Panc1 (cell line): ENCODE data around the gene ZNF407.

Experiments used
- POLR2AphosphoS5 ChIP-seq: IDR thresholded peaks from 2 replicates; pipeline ENCODE4 v1.6.1; 2012; ENCODE audit warnings: mild to moderate bottlenecking, low read depth, low read length, moderate library complexity
- REST ChIP-seq, 2 experiments: IDR thresholded peaks; 2 replicates each; pipeline ENCODE4 v1.6.1; 2011 to 2012; ENCODE audit warnings: low read depth in 2 of 2, control low read depth in 1 of 2, low read length in 1 of 2, mild to moderate bottlenecking in 1 of 2, moderate library complexity in 1 of 2; ENCODE audit not compliant: insufficient read depth in 1 of 2
- SIN3A ChIP-seq: IDR thresholded peaks from 2 replicates; pipeline ENCODE4 v1.6.1; 2012; ENCODE audit warnings: low read depth, mild to moderate bottlenecking, low read length, moderate library complexity, borderline replicate concordance; ENCODE audit not compliant: insufficient read depth
- TCF7L2 ChIP-seq: IDR thresholded peaks from 2 replicates; pipeline ENCODE4 v1.6.1; 2011; ENCODE audit warnings: mild to moderate bottlenecking, low read depth, low read length, inconsistent platforms
- TF ChIP-seq, protein P1 (sequence below): fragments of 450-650 bp; IDR thresholded peaks from 2 replicates; pipeline ENCODE4 v1.5.1; 2017; ENCODE audit warnings: mild to moderate bottlenecking

- TF ChIP-seq, protein P1, sequence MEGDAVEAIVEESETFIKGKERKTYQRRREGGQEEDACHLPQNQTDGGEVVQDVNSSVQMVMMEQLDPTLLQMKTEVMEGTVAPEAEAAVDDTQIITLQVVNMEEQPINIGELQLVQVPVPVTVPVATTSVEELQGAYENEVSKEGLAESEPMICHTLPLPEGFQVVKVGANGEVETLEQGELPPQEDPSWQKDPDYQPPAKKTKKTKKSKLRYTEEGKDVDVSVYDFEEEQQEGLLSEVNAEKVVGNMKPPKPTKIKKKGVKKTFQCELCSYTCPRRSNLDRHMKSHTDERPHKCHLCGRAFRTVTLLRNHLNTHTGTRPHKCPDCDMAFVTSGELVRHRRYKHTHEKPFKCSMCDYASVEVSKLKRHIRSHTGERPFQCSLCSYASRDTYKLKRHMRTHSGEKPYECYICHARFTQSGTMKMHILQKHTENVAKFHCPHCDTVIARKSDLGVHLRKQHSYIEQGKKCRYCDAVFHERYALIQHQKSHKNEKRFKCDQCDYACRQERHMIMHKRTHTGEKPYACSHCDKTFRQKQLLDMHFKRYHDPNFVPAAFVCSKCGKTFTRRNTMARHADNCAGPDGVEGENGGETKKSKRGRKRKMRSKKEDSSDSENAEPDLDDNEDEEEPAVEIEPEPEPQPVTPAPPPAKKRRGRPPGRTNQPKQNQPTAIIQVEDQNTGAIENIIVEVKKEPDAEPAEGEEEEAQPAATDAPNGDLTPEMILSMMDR = no peak
- TF ChIP-seq POLR2AphosphoS5 = no peak
- no peak for TF ChIP-seq REST (IDR thresholded peaks at IDR 0.05; ENCODE audit: insufficient read depth in 1 of 2, low read depth in 2 of 2, low read length in 1 of 2)
- TF ChIP-seq SIN3A = no peak
- no peak for TF ChIP-seq TCF7L2
These were observed 431.8 kb downstream of the ZNF407 start for GRCh38 chr18:75029481-75029880.
